ENCODE results near the gene MCRIP1. TPM values are rescaled to one million over a fixed set of nuclear protein-coding genes. Genes with fewer than 3 reads are reported as not detected.

MCRIP1 gene
- total and polyA plus RNA-seq, 10 of the 15 experiments (the other 5 are each of a cell fraction or from before 2014, with no cell fraction given), result 0.31 to 54.4 (median 30.8) TPM

- SMC1A ChIA-PET (ENCODE audit: uncharacterized antibody, unreplicated experiment), result no interaction called here
- no peak overlapping the region for H3K4me3 ChIP-seq
- no peak for DNase-seq (ENCODE audit: low read depth, low spot score)
- no peak overlapping the region for H2AFZ ChIP-seq (ENCODE audit: control insufficient read depth, low read depth, low read length)
- H3K27ac ChIP-seq (ENCODE audit: control insufficient read depth, insufficient read depth), result no peak overlapping the region
- peaks cover 8% of the 10 kb centered on the region for H3K79me2 ChIP-seq (ENCODE audit: control insufficient read depth, insufficient read depth, low read length)
- no peak overlapping the region for H3K9ac ChIP-seq (ENCODE audit: control insufficient read depth, insufficient read depth, low read length)
- intact Hi-C loops (cut with micrococcal nuclease; ENCODE audit: unreplicated experiment), result no loop called here
- RAD21 ChIA-PET (ENCODE audit: unreplicated experiment), result no interaction called here
- no peak for ATAC-seq
- no TSS peak for BruUV-seq (replicated peaks)
- peaks cover 10% of the 10 kb centered on the region for H3K4me1 ChIP-seq (ENCODE audit: control insufficient read depth, insufficient read depth, low read length)
- H3K4me2 ChIP-seq (ENCODE audit: control insufficient read depth, insufficient read depth), result no peak overlapping the region
- H3K9me3 ChIP-seq (replicated peaks; ENCODE audit: control insufficient read depth, insufficient read depth, low read length), result no peaks in the 10 kb centered on the region
- no peaks in the 10 kb centered on the region for H3K36me3 ChIP-seq (ENCODE audit: control insufficient read depth in 2 of 2, insufficient read depth in 2 of 2, low read length in 1 of 2)
- in situ Hi-C loops (cut with MboI), result no loop called here
- H3K27me3 ChIP-seq (replicated peaks in 1 of 2; ENCODE audit: control insufficient read depth in 2 of 2, insufficient read depth in 2 of 2, low read length in 1 of 2), result no peaks in the 10 kb centered on the region
- POLR2A ChIA-PET, result interaction anchor here (0.6 kb wide), 1 partner anchor 65 kb away, joined by 4 read pairs; no protein-coding TSS in a partner anchor
- TF ChIP-seq RELA (IDR thresholded peaks at IDR 0.05; ENCODE audit: borderline replicate concordance, partially characterized antibody), result no peak
- no peak for TF ChIP-seq RFX5 (IDR thresholded peaks at IDR 0.05; ENCODE audit: low read depth, low read length)
- TF ChIP-seq SREBF2 (IDR thresholded peaks at IDR 0.05; ENCODE audit: low read length), result no peak
- TF ChIP-seq NFYB (IDR thresholded peaks at IDR 0.05; ENCODE audit: insufficient read depth, low read depth, low read length), result no peak
- no peak for TF ChIP-seq SUPT20H (IDR thresholded peaks at IDR 0.05; ENCODE audit: borderline replicate concordance, control insufficient read depth, low read depth, low read length)
- TF ChIP-seq RB1 (IDR thresholded peaks at IDR 0.05; ENCODE audit: borderline replicate concordance), result no peak
- no peak for TF ChIP-seq ASH2L (IDR thresholded peaks at IDR 0.05; ENCODE audit: borderline replicate concordance, low read depth)
- TF ChIP-seq EP300 (IDR thresholded peaks at IDR 0.05; ENCODE audit: borderline replicate concordance in 1 of 2, control insufficient read depth in 1 of 2, low read depth in 2 of 2, low read length in 2 of 2), result no peak
- TF ChIP-seq EZH2 (IDR thresholded peaks at IDR 0.05; ENCODE audit: borderline replicate concordance, control insufficient read depth, low read depth, low read length), result no peak
- TF ChIP-seq DPF2 (IDR thresholded peaks at IDR 0.05), result no peak
- no peak for TF ChIP-seq NFXL1 (IDR thresholded peaks at IDR 0.05; ENCODE audit: borderline replicate concordance)
- no peak for TF ChIP-seq RAD21 (IDR thresholded peaks at IDR 0.05; ENCODE audit: insufficient read depth, low read depth, low read length)
- TF ChIP-seq STAT1 (conservative IDR thresholded peaks at IDR 0.05), result no peak
- no peak for TF ChIP-seq IKZF1 (conservative IDR thresholded peaks at IDR 0.05)
- TF ChIP-seq POLR2A (IDR thresholded peaks at IDR 0.05; ENCODE audit: low read depth, low read length), result no peak
- no peak for TF ChIP-seq NR2C1 (IDR thresholded peaks at IDR 0.05)
- no peak for TF ChIP-seq HDAC6 (IDR thresholded peaks at IDR 0.05; ENCODE audit: unreplicated experiment)
- no peak for TF ChIP-seq ELK1 (IDR thresholded peaks at IDR 0.05; ENCODE audit: low read depth, low read length)
- no peak for TF ChIP-seq JUND (IDR thresholded peaks at IDR 0.05; ENCODE audit: low read depth, low read length)
- TF ChIP-seq ZBTB40 (IDR thresholded peaks at IDR 0.05; ENCODE audit: borderline replicate concordance), result no peak
- FAIRE-seq, result no peak
- H4K20me1 ChIP-seq (ENCODE audit: control insufficient read depth, insufficient read depth), result no peaks in the 10 kb centered on the region
- CTCF ChIA-PET, result interaction anchor here (0.6 to 0.7 kb wide), 2 partner anchors 94 to 171 kb away, joined by 3 to 4 read pairs; no protein-coding TSS in a partner anchor
- WGBS (ENCODE audit: insufficient coverage, insufficient replicate concordance, low lambda C conversion rate, missing lambda C conversion rate), result 85% methylated on average over 7 of the region's 7 CpGs
Observed at GRCh38 chr17:81828656-81829055, 4.4 kb downstream of the MCRIP1 start.
